Measurements from ENCODE around the gene MEF2A. TPM values are rescaled to one million over a fixed set of nuclear protein-coding genes. Genes with fewer than 3 reads are reported as not detected.

Gene MEF2A
- total RNA-seq, 1 experiment from 2014 or later: 13.6 TPM

Other genes with a start within 250 kb of the MEF2A start
- 6.4 and 8.3 TPM in 2 replicates for gene LYSMD4, start 167.5 kb downstream of the MEF2A start, total RNA-seq (2014; rRNA removed; shearing (Covaris generic))

Data from H7 (cell line).